ENCODE results near the gene BOC.

GRCh38 chr3:113255854-113256615, 44.7 kb downstream of the BOC start:
- TF ChIP-seq POLR2A (IDR thresholded peaks at IDR 0.05) (no peak), CTCF (IDR thresholded peaks at IDR 0.05 in 8 of 11, conservative IDR thresholded peaks at IDR 0.05 in 3 of 11) (no peak)
